Effector memory CD8-positive, alpha-beta T cell (primary cell): Measurements from ENCODE around the gene INTS2.

Experiments used
- ATAC-seq: fragments of 150-1000 bp; cut with Tn5 transposase; replicated peaks from 2 replicates; pipeline ENCODE4 v1.10.0; 2021; ENCODE audit warnings: mild to moderate bottlenecking, moderate library complexity
- DNase-seq, 3 experiments: peaks; one replicate each; pipeline ENCODE4 v3.0.0; 2021
- H3K27ac Mint-ChIP-seq, 2 donors: one replicate each; pipeline ENCODE4 v1.8.0; 2022; ENCODE audit warnings: mild to moderate bottlenecking in 2 of 2, mixed read lengths in 2 of 2, moderate library complexity in 2 of 2
- H3K27me3 Mint-ChIP-seq, 2 donors: one replicate each; pipeline ENCODE4 v1.8.0; 2022; ENCODE audit warnings: mixed read lengths in 2 of 2
- H3K36me3 Mint-ChIP-seq: one replicate; pipeline ENCODE4 v1.8.0; 2022; ENCODE audit warnings: mild to moderate bottlenecking, moderate library complexity, mixed read lengths; ENCODE audit not compliant: insufficient read depth
- H3K4me1 Mint-ChIP-seq, 2 donors: one replicate each; pipeline ENCODE4 v1.8.0; 2022; ENCODE audit warnings: low read depth in 2 of 2, mixed read lengths in 2 of 2
- H3K4me3 Mint-ChIP-seq, 2 donors: one replicate each; pipeline ENCODE4 v1.8.0; 2022; ENCODE audit warnings: mild to moderate bottlenecking in 2 of 2, mixed read lengths in 2 of 2, moderate library complexity in 2 of 2
- H3K9me3 Mint-ChIP-seq, 2 donors: one replicate each; pipeline ENCODE4 v1.8.0; 2022; ENCODE audit warnings: mixed read lengths in 2 of 2

The INTS2 gene

DNA sequence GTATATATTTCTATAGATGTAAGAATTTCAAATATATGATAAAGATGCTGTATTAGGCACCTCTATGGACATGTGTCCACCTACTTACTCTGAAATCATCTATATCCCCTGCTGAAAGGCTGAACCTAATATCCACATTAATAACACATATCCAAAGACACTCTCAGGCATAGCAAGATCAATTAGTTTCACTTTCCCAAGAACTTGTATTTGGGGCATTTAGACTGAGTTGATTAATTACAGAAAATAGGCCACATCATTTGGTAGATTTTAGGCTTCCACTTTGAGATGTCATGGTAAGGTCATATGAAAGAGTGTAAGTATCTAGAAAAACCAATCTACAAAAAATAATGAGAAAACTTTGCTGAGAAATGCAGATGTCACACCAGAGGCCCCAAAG is 109.6 kb downstream of the INTS2 start:
- no peak overlapping the region for H3K4me3 Mint-ChIP-seq
- no peaks in the 10 kb centered on the region for H3K36me3 Mint-ChIP-seq
- H3K27ac Mint-ChIP-seq, result no peak overlapping the region
- ATAC-seq (no peak), DNase-seq (no peak)
- no peaks in the 10 kb centered on the region for H3K9me3 Mint-ChIP-seq
- no peaks in the 10 kb centered on the region for H3K27me3 Mint-ChIP-seq
- no peaks in the 10 kb centered on the region for H3K4me1 Mint-ChIP-seq

DNA sequence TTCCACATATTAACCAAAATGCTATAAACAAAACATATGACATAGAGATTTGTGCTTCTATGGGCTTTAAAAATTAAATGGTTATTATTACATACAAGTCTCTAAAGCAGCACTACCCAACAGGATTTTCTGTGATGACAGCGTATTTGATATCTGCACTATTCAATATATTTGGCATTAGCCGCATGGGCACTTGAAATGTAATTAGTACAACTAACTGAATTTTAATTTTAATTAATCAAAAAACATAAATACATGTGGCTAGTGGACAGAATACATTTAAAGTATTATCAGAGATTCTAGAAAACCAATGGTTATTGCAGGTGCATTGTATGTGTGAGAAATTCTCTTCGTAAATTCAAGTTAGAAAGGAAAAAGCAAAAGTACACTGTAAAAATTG is 110.3 kb downstream of the INTS2 start:
- Mint-ChIP-seq H3K4me3 (no peak overlapping the region), H3K9me3 (no peaks in the 10 kb centered on the region), H3K4me1 (no peaks in the 10 kb centered on the region), H3K36me3 (no peaks in the 10 kb centered on the region), H3K27ac (no peak overlapping the region), H3K27me3 (no peaks in the 10 kb centered on the region)
- DNase-seq (no peak), ATAC-seq (no peak)

- no peak overlapping the region for H3K4me3 Mint-ChIP-seq
- no peaks in the 10 kb centered on the region for H3K9me3 Mint-ChIP-seq
- DNase-seq (no peak), ATAC-seq (no peak)
- no peaks in the 10 kb centered on the region for H3K27me3 Mint-ChIP-seq
- H3K36me3 Mint-ChIP-seq, result no peaks in the 10 kb centered on the region
- H3K27ac Mint-ChIP-seq, result peak overlapping the region in 1 of 2 donors; percentile 25
- H3K4me1 Mint-ChIP-seq, result no peaks in the 10 kb centered on the region
Observed at GRCh38 chr17:61816538-61816937, 111.2 kb downstream of the INTS2 start.

- Mint-ChIP-seq H3K4me1 (no peaks in the 10 kb centered on the region), H3K4me3 (no peak overlapping the region), H3K27me3 (no peaks in the 10 kb centered on the region), H3K36me3 (no peaks in the 10 kb centered on the region), H3K27ac (peak overlapping the region in 1 of 2 donors; percentile 25), H3K9me3 (no peaks in the 10 kb centered on the region)
- no peak for ATAC-seq
- no peak for DNase-seq
Observed at GRCh38 chr17:61815863-61816503, 111.8 kb downstream of the INTS2 start.
